Measurements from ENCODE around the gene IL18R1.

Gene IL18R1

GRCh38 chr2:102434655-102435381 lies 79.2 kb downstream of the IL18R1 start:
- DNase-seq (ENCODE audit: low read depth in 2 of 2): no peak

GRCh38 chr2:102435741-102436140 lies 80.1 kb downstream of the IL18R1 start:
- DNase-seq (ENCODE audit: low read depth in 2 of 2): no peak

DNA sequence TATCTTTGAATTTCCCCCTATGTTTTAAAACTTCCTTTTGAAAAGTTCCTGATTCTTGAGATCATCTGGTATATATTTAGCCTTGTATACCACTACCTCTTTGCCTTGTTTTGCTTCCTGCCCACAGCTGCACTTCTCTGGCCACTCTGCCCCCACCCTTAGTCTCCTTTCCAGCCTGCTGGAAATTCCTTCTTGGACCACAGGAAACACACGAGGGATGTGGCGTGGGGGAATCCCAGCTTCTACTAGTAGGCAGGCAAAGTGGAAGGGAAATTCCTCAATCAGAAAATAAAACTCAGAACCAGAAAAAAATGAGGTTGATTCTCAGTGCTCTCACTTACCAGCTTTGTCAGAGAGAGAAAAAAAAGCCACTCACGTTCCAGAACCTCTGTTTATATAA lies 80.7 kb downstream of the IL18R1 start:
- no peak for DNase-seq (ENCODE audit: low read depth in 2 of 2)

- DNase-seq (ENCODE audit: low read depth in 2 of 2): no peak
Measured at GRCh38 chr2:102437122-102437521, 81.5 kb downstream of the IL18R1 start.

- DNase-seq (ENCODE audit: low read depth in 2 of 2): no peak
Measured at GRCh38 chr2:102438111-102438510, 82.5 kb downstream of the IL18R1 start.

GRCh38 chr2:102438578-102438977 lies 83.0 kb downstream of the IL18R1 start:
- no peak for DNase-seq (ENCODE audit: low read depth in 2 of 2)

GRCh38 chr2:102439065-102439695 lies 83.6 kb downstream of the IL18R1 start:
- DNase-seq (ENCODE audit: low read depth in 2 of 2): peak in 1 of 2 experiments; percentile 30

GRCh38 chr2:102442967-102443828 lies 87.6 kb downstream of the IL18R1 start:
- no peak for DNase-seq (ENCODE audit: low read depth in 2 of 2)

- DNase-seq (ENCODE audit: low read depth in 2 of 2): no peak
Measured at GRCh38 chr2:102444233-102444632, 88.6 kb downstream of the IL18R1 start.

DNA sequence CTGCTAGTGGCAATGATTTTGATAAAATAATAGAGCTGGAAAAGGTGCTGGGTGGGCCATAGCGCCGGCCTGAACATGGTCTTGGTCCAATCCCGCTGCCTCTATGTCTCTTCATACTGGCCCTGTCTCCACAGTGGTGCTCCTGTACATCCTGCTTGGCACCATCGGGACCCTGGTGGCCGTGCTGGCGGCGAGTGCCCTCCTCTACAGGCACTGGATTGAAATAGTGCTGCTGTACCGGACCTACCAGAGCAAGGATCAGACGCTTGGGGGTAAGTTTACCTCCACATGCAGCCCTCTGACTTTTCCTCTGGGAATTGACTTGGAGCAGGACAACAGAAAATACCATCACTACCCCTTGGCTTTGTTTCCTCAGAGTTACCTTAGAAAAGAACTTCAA lies 91.3 kb downstream of the IL18R1 start:
- no peak for DNase-seq (ENCODE audit: low read depth in 2 of 2)
